Activated CD8-positive, alpha-beta memory T cell treated with anti-CD3 and anti-CD28 coated beads, Interleukin-2, amount 10 ng/mL, durations not matched to agents 7 days and 5 days (primary cell): ENCODE data around the gene MINDY4. TPM values are rescaled to one million over a fixed set of nuclear protein-coding genes. Genes with fewer than 3 reads are reported as not detected.

Experiments used
- ATAC-seq: fragments of 150-1000 bp; cut with Tn5 transposase; one replicate; pipeline ENCODE4 v1.10.0; 2021; ENCODE audit warnings: moderate library complexity
- CTCF ChIA-PET: fragments of 350-600 bp; sonication (Branson Sonifier 250); formaldehyde crosslinking; loops from one replicate; lab custom pipeline; 2021; ENCODE audit warnings: antibody characterized with exemption; lab: Charles Lee
- DNase-seq: peaks from one replicate; pipeline ENCODE4 v3.0.0-alpha.2; 2020
- H3K27ac Mint-ChIP-seq: one replicate; pipeline ENCODE4 v1.8.0; 2021; ENCODE audit warnings: mild to moderate bottlenecking, mixed read lengths
- H3K27me3 Mint-ChIP-seq: one replicate; pipeline ENCODE4 v1.8.0; 2021; ENCODE audit warnings: mixed read lengths
- H3K36me3 Mint-ChIP-seq: one replicate; pipeline ENCODE4 v1.8.0; 2021; ENCODE audit warnings: mild to moderate bottlenecking, mixed read lengths
- H3K4me1 Mint-ChIP-seq: one replicate; pipeline ENCODE4 v1.8.0; 2021; ENCODE audit warnings: mixed read lengths
- H3K4me3 Mint-ChIP-seq: one replicate; pipeline ENCODE4 v1.8.0; 2021; ENCODE audit warnings: mild to moderate bottlenecking, moderate library complexity, mixed read lengths
- H3K9me3 Mint-ChIP-seq: one replicate; pipeline ENCODE4 v1.8.0; 2022; ENCODE audit warnings: low read depth, mixed read lengths
- total RNA-seq, 2 experiments: library from RNA; stranded (reverse); gene quantifications; one replicate each; pipeline ENCODE4 v1.2.3, GENCODE V29; 2021

Gene MINDY4
- total RNA-seq, 2 experiments from 2014 or later, result 1.1 to 1.3 TPM

DNA sequence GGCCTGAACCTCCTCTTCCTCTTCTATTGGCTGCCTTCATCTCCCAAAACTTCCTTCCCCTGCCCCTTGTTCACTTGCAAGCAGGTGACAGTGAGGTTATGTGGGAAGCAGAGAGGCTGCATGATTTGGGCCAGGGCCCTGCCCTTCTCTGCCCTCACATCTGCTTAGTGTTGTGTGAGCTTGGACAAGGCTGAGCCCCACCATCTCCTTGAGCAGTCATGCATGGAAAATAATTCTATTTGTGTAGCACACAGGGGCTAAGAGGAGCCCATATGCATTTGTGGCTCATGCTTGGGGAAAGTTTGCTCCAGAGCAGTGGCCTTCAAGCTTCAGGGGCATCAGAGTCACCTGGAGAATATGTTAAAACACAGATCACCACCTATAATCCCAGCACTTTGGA, 113.7 kb downstream of the MINDY4 start:
- no peaks in the 10 kb centered on the region for H3K9me3 Mint-ChIP-seq
- DNase-seq (no peak), ATAC-seq (no peak)
- no peak overlapping the region for H3K27ac Mint-ChIP-seq
- no peaks in the 10 kb centered on the region for H3K27me3 Mint-ChIP-seq
- H3K4me1 Mint-ChIP-seq, result no peaks in the 10 kb centered on the region
- H3K36me3 Mint-ChIP-seq, result no peaks in the 10 kb centered on the region
- CTCF ChIA-PET, result no interaction called here
- H3K4me3 Mint-ChIP-seq, result no peak overlapping the region

DNA sequence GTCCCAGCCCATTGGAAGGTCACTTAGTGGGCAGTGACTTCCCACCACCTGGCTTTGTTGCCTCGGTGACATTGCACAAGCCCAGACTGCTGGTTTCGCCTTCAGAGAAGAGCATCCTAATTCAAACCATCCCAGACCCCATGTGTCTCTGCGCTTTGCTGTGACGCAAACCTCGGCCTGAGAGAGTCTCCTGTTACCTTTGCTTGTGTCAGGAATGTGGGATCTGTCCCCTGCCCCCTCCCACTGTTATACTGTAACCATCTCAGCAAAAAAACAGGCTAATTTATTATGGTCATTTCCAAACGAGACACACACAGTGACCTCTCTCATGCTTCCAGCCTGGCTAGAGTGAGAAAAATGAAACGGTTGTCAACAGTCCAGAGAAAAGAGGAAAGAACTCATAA, 115.4 kb downstream of the MINDY4 start:
- CTCF ChIA-PET, result no interaction called here
- Mint-ChIP-seq H3K4me1 (no peaks in the 10 kb centered on the region), H3K27me3 (peaks cover 2% of the 10 kb centered on the region), H3K9me3 (peaks cover 2% of the 10 kb centered on the region), H3K4me3 (no peak overlapping the region), H3K27ac (no peak overlapping the region), H3K36me3 (no peaks in the 10 kb centered on the region)
- no peak for DNase-seq
- ATAC-seq, result no peak

DNA sequence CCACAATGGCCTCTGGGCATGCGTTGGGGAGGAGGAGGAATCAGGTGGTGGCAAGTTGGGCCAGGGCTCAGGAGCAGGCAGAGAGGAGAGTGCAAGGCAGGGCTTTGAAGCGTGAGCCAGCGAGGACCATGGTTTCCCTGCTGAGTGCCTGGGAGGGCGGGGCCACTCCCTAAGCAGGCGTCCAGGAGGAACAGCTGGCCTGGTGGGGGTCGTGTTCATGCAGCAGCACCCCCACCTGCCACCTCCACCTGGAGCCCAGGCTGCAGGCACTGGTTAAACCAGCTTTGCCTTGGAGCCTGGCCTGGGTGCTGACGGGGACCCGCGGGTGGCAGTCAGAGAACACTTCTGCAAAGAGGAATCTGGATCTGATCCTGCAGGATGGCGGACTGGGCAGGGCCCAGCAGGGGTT, 116.3 kb downstream of the MINDY4 start:
- Mint-ChIP-seq H3K4me3 (no peak overlapping the region), H3K4me1 (no peaks in the 10 kb centered on the region), H3K9me3 (peaks cover 2% of the 10 kb centered on the region), H3K27ac (no peak overlapping the region), H3K36me3 (no peaks in the 10 kb centered on the region), H3K27me3 (peaks cover 2% of the 10 kb centered on the region)
- CTCF ChIA-PET, result no interaction called here
- ATAC-seq (no peak), DNase-seq (no peak)

DNA sequence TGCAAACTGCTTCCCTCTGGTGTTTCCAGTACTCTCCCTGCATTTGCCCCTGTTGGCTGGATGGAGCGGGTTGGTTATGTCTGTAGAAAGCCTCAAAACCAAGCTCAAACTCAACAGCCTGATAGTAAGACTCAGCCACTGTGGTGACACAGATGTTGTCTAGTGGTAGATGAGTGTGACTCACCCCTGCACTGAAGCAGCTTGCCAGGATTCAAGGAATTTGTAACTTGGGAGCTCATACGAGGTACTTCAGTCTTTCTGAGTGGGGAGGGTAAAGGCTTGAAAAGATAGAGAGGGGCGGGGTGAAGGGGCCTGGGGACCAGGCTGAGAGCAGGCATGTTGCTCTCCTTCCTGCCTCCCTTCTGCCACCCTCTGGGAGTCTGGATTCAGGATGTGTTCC, 117.5 kb downstream of the MINDY4 start:
- H3K27ac Mint-ChIP-seq, result no peak overlapping the region
- CTCF ChIA-PET, result no interaction called here

DNA sequence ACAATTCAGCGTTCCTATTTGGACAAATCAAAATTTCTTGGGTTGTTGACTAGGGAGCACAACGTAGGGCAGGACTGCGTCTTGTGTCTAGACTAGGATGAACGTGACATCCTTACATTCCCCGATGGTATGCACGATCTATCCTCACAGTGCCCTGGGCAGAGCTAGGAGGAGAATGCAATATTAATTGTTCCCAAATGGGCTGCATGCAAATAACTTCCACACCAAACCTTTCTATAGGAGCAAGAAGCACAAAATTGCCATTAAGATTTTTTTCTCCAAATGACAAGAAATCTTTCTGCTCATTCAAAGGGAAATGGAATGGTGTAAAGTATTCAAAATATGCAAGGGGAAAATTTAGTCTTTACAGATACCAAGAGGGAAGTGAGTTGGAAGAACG, 119.0 kb downstream of the MINDY4 start:
- H3K4me1 Mint-ChIP-seq, result no peaks in the 10 kb centered on the region
- no peak overlapping the region for H3K27ac Mint-ChIP-seq
- H3K27me3 Mint-ChIP-seq, result peaks cover 2% of the 10 kb centered on the region
- H3K4me3 Mint-ChIP-seq, result no peak overlapping the region
- CTCF ChIA-PET, result no interaction called here
- ATAC-seq, result no peak
- H3K36me3 Mint-ChIP-seq, result no peaks in the 10 kb centered on the region
- DNase-seq, result no peak
- H3K9me3 Mint-ChIP-seq, result peaks cover 2% of the 10 kb centered on the region

More for the DNA sequence above, 117.5 kb downstream of the MINDY4 start:
- ATAC-seq (no peak), DNase-seq (no peak)
- H3K36me3 Mint-ChIP-seq, result no peaks in the 10 kb centered on the region
- H3K27me3 Mint-ChIP-seq, result peaks cover 2% of the 10 kb centered on the region
- H3K4me3 Mint-ChIP-seq, result no peak overlapping the region
- H3K4me1 Mint-ChIP-seq, result no peaks in the 10 kb centered on the region
- H3K9me3 Mint-ChIP-seq, result peaks cover 2% of the 10 kb centered on the region

DNA sequence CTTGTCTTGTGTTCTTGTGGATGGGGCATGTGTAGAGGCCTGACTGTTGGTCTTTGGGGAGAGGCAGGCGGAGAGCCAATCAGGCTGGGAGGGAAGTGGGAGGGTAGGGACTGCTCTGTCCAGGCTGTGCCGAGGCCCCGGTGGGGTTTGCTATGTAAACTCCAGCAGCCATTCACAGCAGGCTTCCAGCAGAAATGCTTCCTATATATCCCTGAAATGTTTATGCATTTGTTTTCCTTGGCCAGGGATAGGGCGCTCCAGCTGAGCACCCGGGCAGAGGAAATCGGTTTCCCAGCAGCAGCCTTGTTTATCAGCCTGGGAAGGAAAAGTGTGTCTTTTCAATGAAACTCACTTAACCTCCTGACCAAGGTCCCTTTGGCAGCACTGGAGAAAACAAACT, 122.1 kb downstream of the MINDY4 start:
- no peak overlapping the region for H3K4me3 Mint-ChIP-seq

DNA sequence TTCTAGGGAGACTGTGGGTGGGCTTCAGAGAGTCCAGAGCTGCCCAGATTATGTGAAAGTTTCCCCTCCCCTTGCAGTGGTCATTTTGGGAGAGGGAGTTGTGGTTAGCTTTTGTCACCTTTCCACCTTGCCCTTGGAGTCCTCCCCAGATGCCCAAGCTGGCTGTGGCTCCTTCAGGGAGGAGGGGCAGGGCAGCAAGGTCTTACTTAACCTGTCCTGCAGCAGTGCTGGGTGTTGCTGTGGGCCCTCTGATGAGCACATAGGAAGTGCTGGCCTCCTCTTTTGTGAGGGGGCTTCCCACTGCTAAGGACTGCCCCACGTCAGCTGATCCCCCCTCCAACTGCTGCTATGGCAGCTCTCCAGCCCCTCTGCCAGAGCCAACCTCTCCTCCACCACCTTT, 122.8 kb downstream of the MINDY4 start:
- DNase-seq (no peak), ATAC-seq (no peak)
- Mint-ChIP-seq H3K4me1 (no peaks in the 10 kb centered on the region), H3K36me3 (no peaks in the 10 kb centered on the region), H3K27me3 (peaks cover 2% of the 10 kb centered on the region), H3K9me3 (peaks cover 2% of the 10 kb centered on the region), H3K27ac (no peak overlapping the region), H3K4me3 (no peak overlapping the region)
- CTCF ChIA-PET, result no interaction called here

More for the DNA sequence above, 122.1 kb downstream of the MINDY4 start:
- ATAC-seq (no peak), DNase-seq (no peak)
- CTCF ChIA-PET, result no interaction called here
- Mint-ChIP-seq H3K27me3 (peaks cover 2% of the 10 kb centered on the region), H3K36me3 (no peaks in the 10 kb centered on the region), H3K27ac (no peak overlapping the region), H3K9me3 (peaks cover 2% of the 10 kb centered on the region), H3K4me1 (no peaks in the 10 kb centered on the region)

DNA sequence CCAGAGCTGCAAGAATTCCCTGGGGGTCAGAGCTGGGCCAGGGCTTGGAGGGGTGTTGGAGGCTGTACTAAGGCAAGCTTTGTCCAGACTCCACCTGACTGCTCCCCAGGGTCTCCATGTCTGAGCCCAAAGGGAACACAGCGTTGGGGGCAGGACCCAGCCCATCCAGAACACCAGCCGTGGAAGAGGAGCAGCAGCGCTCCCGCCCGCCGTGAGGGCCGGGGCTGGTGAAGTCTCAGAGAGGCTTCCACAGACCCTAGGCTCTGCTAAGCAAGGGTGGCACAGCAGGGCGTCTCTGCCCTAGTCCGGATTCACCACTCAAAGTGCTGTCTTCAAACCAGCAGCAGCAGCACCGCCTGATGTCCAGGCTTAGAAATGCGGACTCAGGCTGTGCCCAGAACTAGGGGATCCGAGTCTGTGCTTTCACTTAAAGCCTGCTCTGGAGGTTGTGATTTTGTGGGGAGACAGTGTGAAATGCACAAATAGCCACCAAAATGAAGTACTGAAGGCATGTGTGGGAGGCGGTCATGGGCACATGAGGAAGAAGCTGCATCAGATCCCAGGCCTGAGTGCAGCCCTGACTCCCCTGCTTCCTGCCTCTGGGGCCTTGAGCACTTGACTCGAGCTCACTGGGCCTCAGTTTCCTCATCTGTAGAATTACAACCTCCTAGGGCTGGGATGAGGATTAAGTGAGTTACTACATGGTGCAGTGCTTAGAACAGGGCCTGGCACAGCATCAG, 123.8 kb downstream of the MINDY4 start:
- Mint-ChIP-seq H3K36me3 (no peaks in the 10 kb centered on the region), H3K4me3 (no peak overlapping the region), H3K9me3 (peaks cover 2% of the 10 kb centered on the region), H3K4me1 (no peaks in the 10 kb centered on the region), H3K27ac (no peak overlapping the region), H3K27me3 (peaks cover 2% of the 10 kb centered on the region)
- no peak for ATAC-seq
- DNase-seq, result no peak
- CTCF ChIA-PET, result no interaction called here

DNA sequence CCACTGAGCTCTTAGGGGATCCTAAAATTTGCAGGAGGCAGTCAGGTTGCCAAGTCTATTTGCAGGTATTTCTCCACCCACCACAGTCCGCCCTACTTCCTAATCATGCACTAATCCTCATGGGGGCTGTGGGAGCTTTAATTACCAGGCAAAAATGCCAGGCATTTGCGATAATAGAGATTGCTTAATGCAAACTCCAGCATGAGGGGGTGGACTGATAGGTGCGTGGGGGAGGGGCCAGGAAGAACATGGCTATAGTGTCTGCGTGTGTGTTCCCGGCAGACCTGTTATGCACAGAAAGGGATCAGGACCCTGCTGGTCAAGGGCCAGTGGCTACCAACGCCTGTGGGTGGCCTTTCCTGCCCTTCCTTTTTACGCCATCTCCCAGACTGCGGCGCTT, 124.8 kb downstream of the MINDY4 start:
- Mint-ChIP-seq H3K36me3 (no peaks in the 10 kb centered on the region), H3K9me3 (no peaks in the 10 kb centered on the region), H3K27ac (no peak overlapping the region), H3K4me1 (no peaks in the 10 kb centered on the region), H3K27me3 (no peaks in the 10 kb centered on the region), H3K4me3 (no peak overlapping the region)
- DNase-seq (no peak), ATAC-seq (no peak)
- CTCF ChIA-PET, result no interaction called here

DNA sequence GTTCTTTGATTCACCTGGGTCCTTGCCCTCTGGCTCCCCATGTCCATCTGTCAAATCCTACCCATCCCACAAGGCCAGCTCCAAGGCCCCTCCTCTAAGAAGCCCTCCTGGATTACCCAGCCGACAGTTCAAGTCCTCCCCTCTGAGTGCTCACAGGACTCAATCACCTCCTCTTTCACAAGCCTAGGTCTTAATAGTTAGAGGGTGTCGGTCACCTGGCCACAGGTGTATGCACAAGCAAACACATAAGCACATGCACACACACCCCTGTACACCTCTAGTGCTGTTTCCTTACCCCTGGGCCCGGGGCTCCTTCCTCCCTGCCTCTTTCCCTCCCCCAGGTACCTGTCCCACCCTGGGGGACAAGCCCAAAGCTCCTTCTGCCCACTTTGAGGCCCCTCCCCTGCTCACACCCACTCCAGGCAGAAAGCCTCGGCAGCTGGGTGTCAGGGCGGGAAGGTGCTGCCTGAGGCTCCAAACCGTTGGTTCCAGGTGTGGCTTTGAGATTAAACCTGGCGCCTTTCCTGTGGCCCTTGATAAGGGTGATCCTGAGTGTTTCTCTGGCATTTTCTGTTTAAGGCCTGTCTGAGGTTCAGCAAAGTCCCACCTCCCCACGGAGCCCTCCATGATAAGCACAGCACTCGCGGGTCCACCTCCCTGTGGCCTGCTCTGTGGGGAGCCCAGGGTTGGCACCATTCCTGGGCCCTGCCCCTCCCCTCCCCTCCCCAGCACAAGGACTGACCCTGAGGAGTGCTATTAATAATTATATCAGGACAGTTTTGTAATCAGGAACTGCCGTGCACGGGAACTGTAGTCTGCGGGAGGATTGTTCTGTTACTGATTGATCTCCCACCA, 125.8 kb downstream of the MINDY4 start:
- H3K27me3 Mint-ChIP-seq, result no peaks in the 10 kb centered on the region
- no peak overlapping the region for H3K4me3 Mint-ChIP-seq
- H3K36me3 Mint-ChIP-seq, result no peaks in the 10 kb centered on the region
- no peak overlapping the region for H3K27ac Mint-ChIP-seq
- ATAC-seq (no peak), DNase-seq (no peak)
- H3K9me3 Mint-ChIP-seq, result no peaks in the 10 kb centered on the region
- H3K4me1 Mint-ChIP-seq, result no peaks in the 10 kb centered on the region
- CTCF ChIA-PET, result no interaction called here

DNA sequence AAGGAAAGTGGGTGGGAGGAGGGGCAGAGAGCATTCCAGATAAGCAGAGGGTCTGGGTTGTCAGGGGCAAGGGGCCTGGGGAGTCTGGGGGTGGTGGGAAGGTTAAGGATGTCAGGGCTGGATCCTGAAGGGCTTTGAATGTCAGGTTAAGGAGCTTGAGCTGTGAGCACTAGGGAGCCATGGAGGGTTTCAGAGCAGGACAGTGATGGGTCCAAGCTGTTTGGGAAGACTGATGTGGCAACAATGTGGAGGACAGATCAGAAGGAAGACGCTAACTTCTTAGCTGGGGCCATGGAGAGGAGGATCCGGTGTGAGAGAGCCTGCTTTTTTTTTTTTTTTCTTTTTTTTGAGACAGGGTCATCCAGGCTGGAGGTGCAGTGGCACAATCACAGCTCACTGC, 126.6 kb downstream of the MINDY4 start:
- H3K4me1 Mint-ChIP-seq, result no peaks in the 10 kb centered on the region
- DNase-seq (no peak), ATAC-seq (no peak)
- no peak overlapping the region for H3K27ac Mint-ChIP-seq
- H3K4me3 Mint-ChIP-seq, result no peak overlapping the region
- no peaks in the 10 kb centered on the region for H3K27me3 Mint-ChIP-seq
- H3K36me3 Mint-ChIP-seq, result no peaks in the 10 kb centered on the region
- CTCF ChIA-PET, result no interaction called here
- no peaks in the 10 kb centered on the region for H3K9me3 Mint-ChIP-seq

DNA sequence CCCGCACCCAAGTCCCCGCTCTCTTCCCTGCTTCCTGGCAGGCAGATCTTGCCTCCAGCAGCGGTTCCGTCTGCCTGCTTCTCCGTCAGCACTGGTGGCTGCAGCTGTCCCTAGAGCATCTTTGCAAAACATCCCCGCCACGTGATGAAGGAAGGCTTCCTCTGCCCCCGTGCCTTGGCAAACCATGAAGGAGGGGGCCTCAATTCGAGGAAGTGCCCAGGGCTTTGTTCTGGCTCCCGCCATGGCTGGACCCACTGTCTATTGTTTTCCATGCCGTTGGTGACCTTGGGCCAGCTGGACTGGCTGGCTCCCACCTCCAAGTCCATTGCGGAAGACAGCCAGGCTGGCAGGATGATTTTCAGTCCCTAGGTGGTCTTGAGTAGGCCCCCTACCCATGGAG, 127.2 kb downstream of the MINDY4 start:
- Mint-ChIP-seq H3K27ac (no peak overlapping the region), H3K36me3 (no peaks in the 10 kb centered on the region), H3K27me3 (no peaks in the 10 kb centered on the region), H3K4me3 (no peak overlapping the region), H3K4me1 (no peaks in the 10 kb centered on the region), H3K9me3 (no peaks in the 10 kb centered on the region)
- CTCF ChIA-PET, result no interaction called here
- no peak for DNase-seq
- ATAC-seq, result no peak

DNA sequence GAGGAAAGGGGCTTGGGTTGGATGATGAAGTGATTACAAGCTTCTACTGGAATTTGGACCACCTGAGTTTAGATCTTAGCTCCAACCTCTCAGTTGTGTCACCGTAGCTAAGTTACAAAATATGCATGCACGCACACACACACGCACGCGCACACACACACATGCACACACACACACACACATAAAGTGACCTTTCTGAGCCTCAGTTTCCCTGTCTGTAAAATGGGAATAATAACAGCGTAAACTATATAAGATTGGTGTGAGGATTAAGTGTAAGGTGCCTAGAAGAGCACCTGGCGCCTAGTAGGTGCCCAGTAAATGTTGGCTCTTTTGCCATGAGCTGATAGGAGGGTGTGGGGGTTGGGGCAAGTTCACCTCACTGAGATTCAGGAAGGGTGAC, 127.8 kb downstream of the MINDY4 start:
- Mint-ChIP-seq H3K9me3 (no peaks in the 10 kb centered on the region), H3K27ac (no peak overlapping the region), H3K36me3 (no peaks in the 10 kb centered on the region), H3K27me3 (no peaks in the 10 kb centered on the region), H3K4me1 (no peaks in the 10 kb centered on the region), H3K4me3 (no peak overlapping the region)
- no peak for DNase-seq
- CTCF ChIA-PET, result no interaction called here
- no peak for ATAC-seq

DNA sequence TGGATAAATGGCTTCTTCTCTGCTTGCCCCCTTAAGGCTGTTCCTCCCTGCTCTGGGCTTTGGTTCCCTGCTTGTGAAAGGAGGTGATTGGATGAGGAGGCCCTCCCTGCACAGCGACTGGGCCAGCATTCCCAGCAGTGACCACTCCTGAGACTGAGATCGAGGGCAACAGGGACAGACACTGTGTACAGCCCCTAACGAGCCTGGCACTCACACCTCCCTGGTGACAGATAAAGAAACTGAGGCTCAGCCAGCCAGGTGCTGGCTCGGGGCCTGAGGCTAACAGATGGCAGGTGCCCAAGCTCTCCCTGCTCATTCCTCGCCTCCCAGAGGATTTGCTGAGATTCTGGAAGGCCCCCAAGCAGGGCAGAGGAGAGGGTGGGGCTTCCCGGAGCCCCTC, 128.4 kb downstream of the MINDY4 start:
- H3K4me3 Mint-ChIP-seq, result no peak overlapping the region
- no peak overlapping the region for H3K27ac Mint-ChIP-seq
- no peaks in the 10 kb centered on the region for H3K4me1 Mint-ChIP-seq
- ATAC-seq (no peak), DNase-seq (no peak)
- CTCF ChIA-PET, result no interaction called here
- no peaks in the 10 kb centered on the region for H3K36me3 Mint-ChIP-seq
- no peaks in the 10 kb centered on the region for H3K9me3 Mint-ChIP-seq
- H3K27me3 Mint-ChIP-seq, result no peaks in the 10 kb centered on the region
